B cell (primary cell): ENCODE results near the gene GNG7. TPM values are rescaled to one million over a fixed set of nuclear protein-coding genes. Genes with fewer than 3 reads are reported as not detected.
A peak's percentile ranks its signal among the peaks of the same experiment; 100 is the strongest.

Experiments
- ATAC-seq: fragments of 200-7000 bp; cut with Tn5 transposase; one replicate; pipeline ENCODE4 v1.10.0; 2021; ENCODE audit warnings: low read depth, mild to moderate bottlenecking, moderate number of reproducible peaks, moderate library complexity
- CTCF ChIA-PET: fragments of 350-600 bp; sonication (Branson Sonifier 250); formaldehyde crosslinking; loops from one replicate; lab custom pipeline; 2021; ENCODE audit warnings: antibody characterized with exemption, inconsistent platforms; lab: Charles Lee
- POLR2A ChIA-PET: fragments of 350-600 bp; sonication (Branson Sonifier 250); formaldehyde crosslinking; loops from one replicate; lab custom pipeline; 2021; ENCODE audit warnings: antibody characterized with exemption; lab: Charles Lee
- DNase-seq: peaks from one replicate; pipeline ENCODE4 v3.0.0; 2013
- H2AFZ ChIP-seq: 2 replicates; pipeline ENCODE4 v1.6.1; 2012; ENCODE audit warnings: mild to moderate bottlenecking, low read depth, low read length; ENCODE audit not compliant: insufficient read depth, poor library complexity, severe bottlenecking
- H3K27ac ChIP-seq, 2 donors: 1 replicate in 1 of 2; 2 replicates in 1 of 2; pipeline ENCODE4 v1.5.1; 2012 to 2013; ENCODE audit warnings: low read length in 2 of 2, mild to moderate bottlenecking in 2 of 2, moderate library complexity in 1 of 2
- H3K27me3 ChIP-seq, 4 experiments: fragments of 200-600 bp in 1 of 4; sonication (generic) in 1 of 4; replicated peaks in 1 of 4; 1 replicate in 2 of 4; 2 replicates in 2 of 4; pipeline versions ENCODE4 v1.6.1 to v1.7.0; 2013 to 2016; ENCODE audit warnings: low read length in 3 of 4, mild to moderate bottlenecking in 2 of 4, mixed read lengths in 1 of 4, moderate library complexity in 1 of 4; ENCODE audit not compliant: insufficient read depth in 4 of 4, control insufficient read depth in 3 of 4; ENCODE audit errors: control extremely low read depth in 1 of 4
- H3K36me3 ChIP-seq, 2 experiments: replicated peaks in 1 of 2; 1 replicate in 1 of 2; 2 replicates in 1 of 2; pipeline versions ENCODE4 v1.6.1 to v1.7.1; 2013; ENCODE audit warnings: low read length in 1 of 2; ENCODE audit not compliant: insufficient read depth in 2 of 2, control insufficient read depth in 1 of 2; ENCODE audit errors: control extremely low read depth in 1 of 2, extremely low read depth in 1 of 2
- H3K4me1 ChIP-seq, 2 donors: fragments of 200-600 bp in 1 of 2; sonication (generic) in 1 of 2; 1 replicate in 1 of 2; 2 replicates in 1 of 2; pipeline versions ENCODE4 v1.5.1 to v1.6.1; 2013 to 2017; ENCODE audit warnings: low read length in 2 of 2; ENCODE audit not compliant: control insufficient read depth in 2 of 2, insufficient read depth in 2 of 2
- H3K4me2 ChIP-seq: replicated peaks from 2 replicates; pipeline ENCODE3; 2012; ENCODE audit warnings: mild to moderate bottlenecking, low read depth, low read length; ENCODE audit not compliant: poor library complexity, severe bottlenecking
- H3K4me3 ChIP-seq, 5 experiments: fragments of 200-600 bp in 1 of 5; sonication (generic) in 1 of 5; 1 replicate in 3 of 5; 2 replicates in 2 of 5; pipeline versions ENCODE4 v1.5.1 to v1.7.0; 2011 to 2016; ENCODE audit warnings: low read length in 4 of 5, mild to moderate bottlenecking in 4 of 5, low read depth in 2 of 5, control low read depth in 1 of 5, moderate library complexity in 1 of 5; ENCODE audit not compliant: insufficient read depth in 1 of 5; ENCODE audit errors: control extremely low read depth in 1 of 5, extremely low read depth in 1 of 5
- H3K79me2 ChIP-seq: fragments of 200-600 bp; sonication (generic); one replicate; pipeline ENCODE4 v1.6.0; 2016; ENCODE audit warnings: low read length; ENCODE audit not compliant: control insufficient read depth, insufficient read depth
- H3K9ac ChIP-seq: fragments of 200-600 bp; sonication (generic); 2 replicates; pipeline ENCODE4 v1.6.1; 2017; ENCODE audit warnings: mild to moderate bottlenecking, low read length, moderate library complexity
- H3K9me3 ChIP-seq, 3 donors: one replicate each; pipeline versions ENCODE4 v1.6.1 to v1.7.1; 2013; ENCODE audit warnings: low read length in 2 of 3; ENCODE audit not compliant: control insufficient read depth in 2 of 3, insufficient read depth in 1 of 3; ENCODE audit errors: control extremely low read depth in 1 of 3
- H4K20me1 ChIP-seq: 2 replicates; pipeline ENCODE4 v1.6.0; 2012; ENCODE audit warnings: mild to moderate bottlenecking, low read length; ENCODE audit not compliant: insufficient read depth, control insufficient read depth, poor library complexity, severe bottlenecking
- H3K27ac Mint-ChIP-seq: one replicate; pipeline ENCODE4 v1.8.0; 2021; ENCODE audit warnings: mixed read lengths
- H3K27me3 Mint-ChIP-seq: one replicate; pipeline ENCODE4 v1.8.0; 2021; ENCODE audit warnings: mixed read lengths
- H3K4me1 Mint-ChIP-seq: one replicate; pipeline ENCODE4 v1.8.0; 2021; ENCODE audit warnings: mixed read lengths
- H3K4me3 Mint-ChIP-seq: one replicate; pipeline ENCODE4 v1.8.0; 2021; ENCODE audit warnings: mixed read lengths
- H3K9me3 Mint-ChIP-seq: one replicate; pipeline ENCODE4 v1.8.0; 2022; ENCODE audit warnings: mixed read lengths; ENCODE audit not compliant: insufficient read depth
- CTCF ChIP-seq: fragments of 200-600 bp; IDR thresholded peaks from one replicate; pipeline ENCODE4 v1.8.0; 2022; ENCODE audit warnings: antibody characterized with exemption, mild to moderate bottlenecking
- EZH2 ChIP-seq: IDR thresholded peaks from 2 replicates; pipeline ENCODE4 v1.6.1; 2012; ENCODE audit warnings: borderline replicate concordance, low read depth, mild to moderate bottlenecking, moderate library complexity, low read length; ENCODE audit not compliant: insufficient read depth, poor library complexity, severe bottlenecking
- WGBS: methylation state at CpG from one replicate; pipeline ENCODE4 v1.1.5; 2013; ENCODE audit warnings: missing lambda C conversion rate; ENCODE audit not compliant: insufficient coverage; 5-methylcytosine and 5-hydroxymethylcytosine counted together
- intact Hi-C: fragments of 100-400 bp; cut with micrococcal nuclease; formaldehyde crosslinking; loops from one replicate; pipeline ENCODE4 v1.10.0; 2022
- polyA plus RNA-seq: library from polyadenylated mRNA; depleted of rRNA; stranded (reverse); fragments of >200 nt; gene quantifications from 2 replicates; pipeline ENCODE4 v1.2.3, GENCODE V29; 2012
- total RNA-seq, 2 donors: library from RNA; stranded (reverse); fragments of 120-200 nt in 1 of 2; gene quantifications; 1 replicate in 1 of 2; 2 replicates in 1 of 2; pipeline versions ENCODE4 v1.2.3 to v1.2.4, GENCODE V29; 2013 to 2022

Gene GNG7
- total and polyA plus RNA-seq, 2 donors (not counting 1 experiment from before 2014, with no cell fraction given), result 76.3 to 153 TPM

DNA sequence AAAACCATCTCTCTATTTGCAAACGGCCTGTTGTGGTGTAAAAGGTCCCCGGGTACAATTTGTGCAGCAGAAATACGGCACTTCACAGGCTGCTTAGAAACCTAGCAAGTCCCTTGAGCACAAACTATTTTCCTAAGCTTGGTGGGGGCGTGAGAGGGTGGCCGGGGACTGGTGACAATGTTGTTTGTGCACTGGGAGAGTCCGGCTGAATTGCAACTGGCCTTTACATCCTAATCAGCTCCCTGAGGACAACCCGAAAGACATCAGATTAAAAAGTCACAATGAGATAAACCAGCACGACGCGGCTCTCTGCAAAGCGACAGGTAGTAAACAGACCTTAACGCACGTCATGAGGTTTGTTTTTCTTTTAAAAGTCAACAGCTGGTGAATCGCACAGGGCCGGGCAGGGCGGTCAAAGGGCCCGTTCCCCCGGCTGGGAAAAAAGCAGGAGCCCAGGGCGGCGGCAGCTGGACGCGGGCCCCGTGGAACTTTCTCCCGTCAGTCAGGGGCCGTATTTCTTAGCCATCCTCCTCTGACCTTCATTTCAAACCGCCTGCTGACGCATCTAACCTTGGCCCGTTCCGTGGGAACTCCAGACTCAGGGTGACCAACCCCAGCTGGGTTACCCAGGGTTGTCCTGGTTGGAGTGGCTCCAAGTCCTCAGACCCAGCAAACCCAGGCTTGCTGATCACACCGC lies 114.3 kb downstream of the GNG7 start:
- no peak for ATAC-seq
- H3K79me2 ChIP-seq, result peaks cover 82% of the 10 kb centered on the region
- no peak overlapping the region for H3K4me3 Mint-ChIP-seq
- intact Hi-C loops, result no loop called here
- H4K20me1 ChIP-seq, result peaks cover 90% of the 10 kb centered on the region
- H3K36me3 ChIP-seq, result peaks cover 4 to 34% of the 10 kb centered on the region in 2 experiments
- TF ChIP-seq CTCF (no peak), EZH2 (no peak)
- no peaks in the 10 kb centered on the region for H3K4me1 ChIP-seq
- no peak overlapping the region for H3K9ac ChIP-seq
- CTCF ChIA-PET, result no interaction called here
- POLR2A ChIA-PET, result no interaction called here
- no peak overlapping the region for H3K27ac ChIP-seq
- H3K4me2 ChIP-seq, result no peak overlapping the region
- no peaks in the 10 kb centered on the region for H3K27me3 ChIP-seq
- WGBS, result 95% methylated on average over 25 of the region's 30 CpGs
- peaks cover 26% of the 10 kb centered on the region for H3K4me1 Mint-ChIP-seq
- peaks cover 0 to 10% (median 7%) of the 10 kb centered on the region in 3 donors for H3K9me3 ChIP-seq
- peaks cover 4% of the 10 kb centered on the region for H3K9me3 Mint-ChIP-seq
- DNase-seq, result no peak
- no peaks in the 10 kb centered on the region for H3K27me3 Mint-ChIP-seq
- no peak overlapping the region for H3K4me3 ChIP-seq
- peak overlapping the region; percentile 29 for H3K27ac Mint-ChIP-seq
- H2AFZ ChIP-seq, result no peak overlapping the region

- Histone ChIP-seq H3K4me2 (no peak overlapping the region), H2AFZ (no peak overlapping the region), H3K4me1 (no peaks in the 10 kb centered on the region), H3K27me3 (no peaks in the 10 kb centered on the region), H3K27ac (no peak overlapping the region), H4K20me1 (peaks cover 90% of the 10 kb centered on the region), H3K36me3 (peaks cover 4 to 40% of the 10 kb centered on the region in 2 experiments), H3K9ac (no peak overlapping the region), H3K9me3 (peaks cover 0 to 18% (median 12%) of the 10 kb centered on the region in 3 donors), H3K4me3 (no peak overlapping the region), H3K79me2 (peaks cover 82% of the 10 kb centered on the region)
- Mint-ChIP-seq H3K27ac (no peak overlapping the region), H3K27me3 (no peaks in the 10 kb centered on the region), H3K4me1 (peaks cover 23% of the 10 kb centered on the region), H3K4me3 (no peak overlapping the region), H3K9me3 (peaks cover 4% of the 10 kb centered on the region)
- no peak for DNase-seq
- no peak for ATAC-seq
- CTCF ChIA-PET, result interaction anchor here (0.5 kb wide), 1 partner anchor 85 kb away, joined by 4 read pairs; no protein-coding TSS in a partner anchor
- 92% methylated on average over 29 of the region's 32 CpGs for WGBS
- POLR2A ChIA-PET, result interaction anchor here (0.6 to 0.7 kb wide), 2 partner anchors 76 to 99 kb away, joined by 6 to 9 read pairs; no protein-coding TSS in a partner anchor
- intact Hi-C loops, result no loop called here
- TF ChIP-seq CTCF (no peak), EZH2 (no peak)
Measured at GRCh38 chr19:2587001-2587719, 115.3 kb downstream of the GNG7 start.
